Occipital lobe (tissue), 2 donors: ENCODE results near the gene PNKP. TPM values are rescaled to one million over a fixed set of nuclear protein-coding genes. Genes with fewer than 3 reads are reported as not detected.

Experiments used
- DNase-seq: peaks from one replicate; lab custom pipeline; 2025; lab: John Stamatoyannopoulos, UW
- total RNA-seq: library from RNA; depleted of rRNA; stranded (reverse); fragments of >200 nt; gene quantifications from one replicate; pipeline ENCODE4 v1.2.3, GENCODE V29; 2014

PNKP gene
- total RNA-seq, 1 donor from 2014 or later, result 24.0 TPM

- DNase-seq, result peak; percentile 96
These were observed 9.1 kb upstream of the PNKP start for GRCh38 chr19:49876422-49877019.

- peak; percentile 52 for DNase-seq
These were observed 8.6 kb upstream of the PNKP start for GRCh38 chr19:49875857-49876421.

GRCh38 chr19:49875177-49875576 is 7.8 kb upstream of the PNKP start:
- DNase-seq, result no peak

GRCh38 chr19:49874503-49875157 is 7.3 kb upstream of the PNKP start:
- DNase-seq, result no peak

GRCh38 chr19:49873834-49874233 is 6.5 kb upstream of the PNKP start:
- DNase-seq, result no peak

- DNase-seq, result no peak
These were observed 5.7 kb upstream of the PNKP start for GRCh38 chr19:49873129-49873521.

GRCh38 chr19:49872245-49873128 is 5.1 kb upstream of the PNKP start:
- no peak for DNase-seq

GRCh38 chr19:49871349-49871985 is 4.1 kb upstream of the PNKP start:
- no peak for DNase-seq

GRCh38 chr19:49870309-49870901 is 3.0 kb upstream of the PNKP start:
- no peak for DNase-seq

GRCh38 chr19:49869484-49870308 is 2.3 kb upstream of the PNKP start:
- DNase-seq, result peak; percentile 98

- DNase-seq, result no peak
These were observed 1.7 kb upstream of the PNKP start for GRCh38 chr19:49869009-49869483.

GRCh38 chr19:49864890-49865289 is 2.5 kb downstream of the PNKP start:
- DNase-seq, result no peak

GRCh38 chr19:49863935-49864320 is 3.4 kb downstream of the PNKP start:
- DNase-seq, result no peak

- DNase-seq, result no peak
These were observed 4.0 kb downstream of the PNKP start for GRCh38 chr19:49863254-49863934.

- no peak for DNase-seq
These were observed 4.8 kb downstream of the PNKP start for GRCh38 chr19:49862391-49863253.

GRCh38 chr19:49861541-49862378 is 5.6 kb downstream of the PNKP start:
- DNase-seq, result no peak

- no peak for DNase-seq
These were observed 6.3 kb downstream of the PNKP start for GRCh38 chr19:49861107-49861506.
